Heart right ventricle (tissue), 16 donors: ENCODE data around the gene DCLK1. TPM values are rescaled to one million over a fixed set of nuclear protein-coding genes. Genes with fewer than 3 reads are reported as not detected.

Source experiments
- ATAC-seq, 8 donors: fragments of 200-7000 bp; cut with Tn5 transposase; one replicate each; pipeline ENCODE4 v1.9.1; 2020; ENCODE audit warnings: mild to moderate bottlenecking in 8 of 8, moderate library complexity in 8 of 8, moderate number of reproducible peaks in 1 of 8
- DNase-seq, 2 donors: peaks; one replicate each; pipeline ENCODE4 v3.0.0-alpha.2; 2020
- H3K27ac ChIP-seq, 10 donors: fragments of 200-600 bp; sonication (generic) in 2 of 10; one replicate each; pipeline versions ENCODE4 v1.5.0 to v1.8.0; 2020 to 2022; ENCODE audit warnings: mild to moderate bottlenecking in 3 of 10
- H3K27me3 ChIP-seq, 7 donors: fragments of 200-600 bp; one replicate each; pipeline ENCODE4 v1.8.0; 2021 to 2022; ENCODE audit warnings: mild to moderate bottlenecking in 2 of 7
- H3K36me3 ChIP-seq, 9 donors: fragments of 200-600 bp; sonication (generic) in 1 of 9; one replicate each; pipeline versions ENCODE4 v1.5.0 to v1.8.0; 2020 to 2022; ENCODE audit warnings: mild to moderate bottlenecking in 2 of 9
- H3K4me1 ChIP-seq, 9 donors: fragments of 200-600 bp; sonication (generic) in 1 of 9; one replicate each; pipeline versions ENCODE4 v1.5.0 to v1.8.0; 2020 to 2022; ENCODE audit warnings: mild to moderate bottlenecking in 4 of 9
- H3K4me3 ChIP-seq, 10 donors: fragments of 200-600 bp; sonication (generic) in 2 of 10; one replicate each; pipeline versions ENCODE4 v1.5.0 to v1.8.0; 2020 to 2022; ENCODE audit warnings: mild to moderate bottlenecking in 7 of 10, moderate library complexity in 2 of 10
- H3K9me3 ChIP-seq, 11 donors: fragments of 200-600 bp in 10 of 11; sonication (generic) in 2 of 11; one replicate each; pipeline versions ENCODE4 v1.5.0 to v1.8.0; 2013 to 2022; ENCODE audit warnings: mild to moderate bottlenecking in 2 of 11, control low read depth in 1 of 11, moderate library complexity in 1 of 11
- WGBS, 2 donors: extraction: QIAGEN DNeasy Blood & Tissue Kit; methylation state at CpG; one replicate each; pipeline ENCODE4 v1.1.7; 2013; ENCODE audit warnings: inconsistent platforms in 1 of 2; 5-methylcytosine and 5-hydroxymethylcytosine counted together
- intact Hi-C, 10 donors: fragments of 100-400 bp; cut with DNase I; formaldehyde crosslinking; loops; one replicate each; pipeline versions ENCODE4 v1.11.1 to v1.14.2; 2022
- polyA plus RNA-seq, 2 donors: library from polyadenylated mRNA; stranded (reverse); fragments of 200-250 nt; gene quantifications; one replicate each; pipeline ENCODE4 v1.2.3, GENCODE V29; 2013
- total RNA-seq, 10 donors: library from RNA; stranded (reverse); fragmentation: NEBNext Ultra II Directional in 3 of 10; extraction: Animal tissue kit (Norgen Biotek cat#: 25700) in 3 of 10; gene quantifications; one replicate each; pipeline versions ENCODE4 v1.2.1 to v1.2.4, GENCODE V29; 2021 to 2023
- TF ChIP-seq, protein P1 (sequence below), 9 donors: fragments of 200-600 bp; sonication (generic) in 2 of 9; IDR thresholded peaks; one replicate each; pipeline versions ENCODE4 v1.5.0 to v1.8.0; 2021 to 2022; ENCODE audit warnings: antibody characterized with exemption in 9 of 9, mild to moderate bottlenecking in 5 of 9, moderate library complexity in 1 of 9
- donor health status: Arrhythmogenic right ventricular cardiomyopathy.
- donor health status: ischemic (EF 13 %, LVEDD 7.1; RV severe dilation, severe dysfunction).
- donor health status: healthy with polysubstance abuse.
- donor health status: DM: no; HTN: yes; CAD: no.
- donor health status: DM: no; HTN: no; CAD: no.
- donor health status: ischemic (EF 25% LVEDD 6.9; RV normal size, moderate dysfunction).
- donor health status: ischemic (EF 25% LVEDD 5.7; RV mildly dilated, moderate dysfunction).
- donor health status: healthy.
- donor health status: DM: yes; HTN: yes; CAD: no.
- donor health status: Ischemic cardiomyopathy.
- donor health status: ischemic (EF 35%, LVEDD 5.7; RV mildly dilated, moderate dysfunction).
- donor health status: nonischemic (EF 11% LVEDD 7.7; RV severe dilation, severe dysfunction).
- donor health status: DM: yes; HTN: yes; CAD: no.
- donor health status: PGD.
- donor health status: ischemic (EF 29% LVEDD 5.4; RV normal size, mild dysfunction).
- donor health status: nonischemic (EF 23%, LVEDD 6.1; RV moderate dilation, normal function).

The DCLK1 gene
- total and polyA plus RNA-seq, 12 donors, result 3.4 to 16.9 (median 9.1) TPM

DNA sequence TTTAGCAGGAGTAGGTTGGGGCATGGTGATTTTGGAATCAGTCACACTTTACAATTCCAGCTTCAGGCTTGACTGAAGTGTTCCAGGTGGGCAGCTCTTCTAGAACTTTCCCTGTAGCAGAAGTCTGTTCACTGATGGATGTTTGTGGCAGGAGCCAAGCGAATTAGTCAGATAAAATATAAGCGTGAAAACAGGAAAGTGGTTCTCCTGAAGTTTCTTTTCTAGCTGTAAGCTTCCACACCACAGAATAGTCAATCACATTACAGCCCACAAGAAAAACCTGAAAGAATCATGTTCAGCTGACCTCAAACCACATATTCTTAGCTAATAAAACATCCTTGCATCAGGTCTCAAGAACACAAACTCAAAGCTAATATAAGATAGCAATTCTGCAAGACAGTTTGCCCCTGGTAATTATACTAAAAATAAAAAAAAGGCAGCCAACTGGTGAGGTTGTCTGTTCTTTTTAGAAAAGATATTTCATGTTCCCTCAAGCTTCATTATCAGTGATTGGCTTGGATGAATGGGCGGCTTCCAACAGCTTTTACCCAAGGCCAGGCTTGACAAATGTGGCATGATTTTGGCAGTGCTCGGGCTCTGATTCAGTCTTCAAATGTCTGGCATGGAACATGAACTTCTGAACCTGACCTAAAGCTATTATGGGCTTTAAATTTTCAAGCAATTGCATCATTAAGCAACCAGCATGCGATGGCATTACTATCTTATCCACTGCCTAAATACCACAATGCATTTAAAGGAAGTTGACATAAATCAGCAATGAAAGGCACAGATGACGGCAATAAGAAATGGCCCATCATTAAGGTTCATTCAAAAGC, 136.8 kb downstream of the DCLK1 start:
- TF ChIP-seq, protein P1, sequence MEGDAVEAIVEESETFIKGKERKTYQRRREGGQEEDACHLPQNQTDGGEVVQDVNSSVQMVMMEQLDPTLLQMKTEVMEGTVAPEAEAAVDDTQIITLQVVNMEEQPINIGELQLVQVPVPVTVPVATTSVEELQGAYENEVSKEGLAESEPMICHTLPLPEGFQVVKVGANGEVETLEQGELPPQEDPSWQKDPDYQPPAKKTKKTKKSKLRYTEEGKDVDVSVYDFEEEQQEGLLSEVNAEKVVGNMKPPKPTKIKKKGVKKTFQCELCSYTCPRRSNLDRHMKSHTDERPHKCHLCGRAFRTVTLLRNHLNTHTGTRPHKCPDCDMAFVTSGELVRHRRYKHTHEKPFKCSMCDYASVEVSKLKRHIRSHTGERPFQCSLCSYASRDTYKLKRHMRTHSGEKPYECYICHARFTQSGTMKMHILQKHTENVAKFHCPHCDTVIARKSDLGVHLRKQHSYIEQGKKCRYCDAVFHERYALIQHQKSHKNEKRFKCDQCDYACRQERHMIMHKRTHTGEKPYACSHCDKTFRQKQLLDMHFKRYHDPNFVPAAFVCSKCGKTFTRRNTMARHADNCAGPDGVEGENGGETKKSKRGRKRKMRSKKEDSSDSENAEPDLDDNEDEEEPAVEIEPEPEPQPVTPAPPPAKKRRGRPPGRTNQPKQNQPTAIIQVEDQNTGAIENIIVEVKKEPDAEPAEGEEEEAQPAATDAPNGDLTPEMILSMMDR (IDR thresholded peaks at IDR 0.05), result no peak
- intact Hi-C loops, result loop anchor here in 4 of 10 donors (5.0 to 10.0 kb wide), 4 partner anchors 130 to 283 kb away; partner anchors contain the start of gene DCLK1 (in 1 of the 4)
- no peaks in the 10 kb centered on the region for H3K36me3 ChIP-seq
- whole genome bisulfite sequencing, 2 donors, result 43 to 45% methylated on average over 6 of the region's 6 CpGs
- H3K27ac ChIP-seq, result peak overlapping the region in 9 of 10 donors; percentile 4 to 71 (median 52)
- no peak overlapping the region for H3K4me3 ChIP-seq
- DNase-seq (peak; percentile 33 to 64), ATAC-seq (peak; percentile 58 to 97 (median 93))
- H3K9me3 ChIP-seq, result no peaks in the 10 kb centered on the region
- H3K4me1 ChIP-seq, result peaks cover 0 to 33% (median 17%) of the 10 kb centered on the region in 9 donors
- H3K27me3 ChIP-seq, result no peaks in the 10 kb centered on the region

DNA sequence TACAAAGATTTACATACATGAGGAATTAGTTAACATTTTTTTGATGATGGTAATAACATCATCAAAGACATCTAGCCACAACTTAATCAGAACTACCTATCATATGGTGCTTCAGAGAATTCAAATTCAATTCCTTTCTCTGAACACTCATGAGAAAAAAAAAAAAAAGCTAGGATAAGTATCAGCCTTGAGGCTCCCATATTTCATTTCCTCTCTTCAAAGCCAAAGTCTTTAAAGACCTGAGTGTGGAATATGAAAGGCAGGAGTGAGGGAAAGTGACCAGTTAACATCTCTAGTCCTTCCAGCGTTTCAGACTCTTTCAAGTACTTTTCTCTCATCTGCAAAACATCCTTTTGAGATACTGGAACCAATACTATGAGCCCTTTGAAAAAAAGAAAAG, 137.5 kb downstream of the DCLK1 start:
- Histone ChIP-seq H3K9me3 (no peaks in the 10 kb centered on the region), H3K27ac (peak overlapping the region in 9 of 10 donors; percentile 4 to 71 (median 52)), H3K4me1 (peaks cover 0 to 33% (median 17%) of the 10 kb centered on the region in 9 donors), H3K4me3 (no peak overlapping the region), H3K36me3 (no peaks in the 10 kb centered on the region), H3K27me3 (no peaks in the 10 kb centered on the region)
- intact Hi-C loops, result loop anchor here in 4 of 10 donors (5.0 to 10.0 kb wide), 4 partner anchors 131 to 284 kb away; partner anchors contain the start of gene DCLK1 (in 1 of the 4)
- TF ChIP-seq, protein P1 (IDR thresholded peaks at IDR 0.05), result no peak
- peak in 1 of 8 donors; percentile 5 for ATAC-seq
- DNase-seq, result no peak
- WGBS, 2 donors, result 34 to 47% methylated on average over 1 of the region's 1 CpG

GRCh38 chr13:35992964-35993363, 138.2 kb downstream of the DCLK1 start:
- no peak overlapping the region for H3K4me3 ChIP-seq
- TF ChIP-seq, protein P1 (IDR thresholded peaks at IDR 0.05), result no peak
- H3K9me3 ChIP-seq, result no peaks in the 10 kb centered on the region
- 62 to 64% methylated on average over 4 of the region's 4 CpGs for WGBS, 2 donors
- H3K4me1 ChIP-seq, result peaks cover 0 to 33% (median 17%) of the 10 kb centered on the region in 9 donors
- no peaks in the 10 kb centered on the region for H3K36me3 ChIP-seq
- peak in 2 of 8 donors; percentile 27 to 32 for ATAC-seq
- intact Hi-C loops, result loop anchor here in 4 of 10 donors (5.0 to 10.0 kb wide), 4 partner anchors 132 to 284 kb away; partner anchors contain the start of gene DCLK1 (in 1 of the 4)
- no peak for DNase-seq
- H3K27me3 ChIP-seq, result no peaks in the 10 kb centered on the region
- peak overlapping the region in 4 of 10 donors; percentile 51 to 71 (median 67) for H3K27ac ChIP-seq

DNA sequence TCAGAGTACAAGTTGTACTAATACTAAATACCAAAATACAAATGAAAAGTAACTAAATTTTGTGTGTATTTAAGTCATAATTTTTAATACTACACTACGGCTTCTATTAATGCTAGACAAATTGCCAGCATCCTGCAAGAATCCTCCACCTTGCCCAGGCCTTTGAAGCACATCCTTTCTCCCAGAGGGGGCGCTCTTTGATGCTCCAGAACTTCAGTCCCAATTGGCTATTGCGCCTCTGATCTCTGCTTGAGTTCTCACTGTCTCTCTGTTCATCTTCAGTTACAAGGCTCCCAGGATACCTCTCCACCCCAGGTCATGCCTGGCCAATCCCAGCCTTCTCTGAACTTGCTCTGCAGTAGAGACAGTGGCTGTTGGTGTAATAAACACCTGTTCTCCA, 141.0 kb downstream of the DCLK1 start:
- H3K36me3 ChIP-seq, result no peaks in the 10 kb centered on the region
- H3K4me1 ChIP-seq, result peaks cover 0 to 27% (median 16%) of the 10 kb centered on the region in 9 donors
- no peak overlapping the region for H3K4me3 ChIP-seq
- no peak for DNase-seq
- ATAC-seq, result no peak
- TF ChIP-seq, protein P1 (IDR thresholded peaks at IDR 0.05), result no peak
- H3K27me3 ChIP-seq, result no peaks in the 10 kb centered on the region
- intact Hi-C loops, result loop anchor here in 4 of 10 donors (5.0 to 10.0 kb wide), 4 partner anchors 135 to 287 kb away; partner anchors contain the start of gene DCLK1 (in 1 of the 4)
- WGBS, 2 donors, result 80 to 86% methylated on average over 3 of the region's 3 CpGs
- H3K27ac ChIP-seq, result no peak overlapping the region
- no peaks in the 10 kb centered on the region for H3K9me3 ChIP-seq
